ENCODE measurements around the gene HS3ST5. TPM values are rescaled to one million over a fixed set of nuclear protein-coding genes. Genes with fewer than 3 reads are reported as not detected.
"Not testable (repeated sequence)": the region's sequence is repeated elsewhere in the genome, so short reads cannot be mapped to it uniquely, and the experiment has no call there.

HS3ST5 gene
- total RNA-seq, 4 donors from 2014 or later, result not detected

GRCh38 chr6:114085211-114085610, 257.6 kb downstream of the HS3ST5 start:
- H3K4me1 ChIP-seq, result no peaks in the 10 kb centered on the region
- H3K36me3 ChIP-seq, result no peaks in the 10 kb centered on the region
- H3K27me3 ChIP-seq, result no peaks in the 10 kb centered on the region
- TF ChIP-seq CTCF (IDR thresholded peaks at IDR 0.05), result no peak
- TF ChIP-seq POLR2A (IDR thresholded peaks at IDR 0.05), result no peak
- H3K9me3 ChIP-seq, result no peaks in the 10 kb centered on the region
- no peak overlapping the region for H3K4me3 ChIP-seq
- H3K27ac ChIP-seq, result no peak overlapping the region
- intact Hi-C loops (cut with DNase I), result no loop called here
- DNase-seq, result no peak
- WGBS, 2 donors, result 60 to 66% methylated on average over 2 of the region's 2 CpGs

- no peaks in the 10 kb centered on the region for H3K27me3 ChIP-seq
These were observed 258.4 kb downstream of the HS3ST5 start for GRCh38 chr6:114084327-114084890.

DNA sequence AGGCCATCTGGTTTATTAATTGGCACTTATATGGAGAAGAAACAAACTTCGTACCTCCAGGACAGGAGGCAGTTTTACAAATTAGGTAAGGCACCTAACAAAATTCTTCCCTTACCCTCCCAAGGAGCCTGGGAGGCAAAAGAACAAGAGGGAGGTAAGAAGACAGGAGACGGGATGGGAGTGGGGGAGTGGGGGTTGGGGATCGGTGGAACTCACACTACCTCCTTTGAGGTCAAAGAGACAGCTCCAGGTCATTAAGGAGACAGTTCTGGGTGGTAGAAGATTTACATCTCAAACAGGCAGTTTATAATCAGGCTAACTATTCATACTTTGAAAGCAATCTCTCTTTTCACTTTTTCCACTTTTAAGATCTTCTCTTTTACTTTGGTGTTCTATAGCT, 259.6 kb downstream of the HS3ST5 start:
- no peaks in the 10 kb centered on the region for H3K27me3 ChIP-seq
- DNase-seq, result no peak
- no peak overlapping the region for H3K4me3 ChIP-seq
- 62 to 63% methylated on average over 3 of the region's 3 CpGs for WGBS, 2 donors
- no peaks in the 10 kb centered on the region for H3K36me3 ChIP-seq
- no peaks in the 10 kb centered on the region for H3K9me3 ChIP-seq
- intact Hi-C loops (cut with DNase I), result no loop called here
- H3K4me1 ChIP-seq, result no peaks in the 10 kb centered on the region
- TF ChIP-seq POLR2A (IDR thresholded peaks at IDR 0.05) (no peak), CTCF (IDR thresholded peaks at IDR 0.05) (no peak)
- H3K27ac ChIP-seq, result no peak overlapping the region

More at GRCh38 chr6:114084327-114084890, 258.4 kb downstream of the HS3ST5 start:
- intact Hi-C loops (cut with DNase I), result no loop called here
- DNase-seq, result no peak
- Histone ChIP-seq H3K27ac (no peak overlapping the region), H3K9me3 (no peaks in the 10 kb centered on the region), H3K4me3 (no peak overlapping the region), H3K36me3 (no peaks in the 10 kb centered on the region), H3K4me1 (no peaks in the 10 kb centered on the region)
- TF ChIP-seq POLR2A (IDR thresholded peaks at IDR 0.05) (no peak), CTCF (IDR thresholded peaks at IDR 0.05) (no peak)
- 84 to 91% methylated on average over 5 to 14 of the region's 16 CpGs for WGBS, 2 donors

DNA sequence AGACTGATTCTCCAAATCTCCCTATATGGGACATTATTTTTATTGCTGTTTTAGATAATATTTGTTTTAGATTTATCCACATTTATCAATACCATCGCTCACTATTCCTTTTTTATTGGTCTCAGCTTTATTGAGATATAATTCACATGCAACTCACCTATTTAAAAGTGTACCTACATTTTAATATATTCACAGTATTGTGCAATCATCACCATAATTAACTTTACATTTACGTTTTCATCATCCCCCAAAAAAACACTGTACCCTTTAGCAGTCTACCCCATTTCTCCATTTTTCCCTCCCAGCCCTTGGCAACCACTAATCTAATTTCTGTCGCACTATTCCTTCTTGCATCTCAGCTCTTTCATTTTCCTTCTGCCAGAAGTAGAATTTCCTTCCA, 261.1 kb downstream of the HS3ST5 start:
- no peak for DNase-seq
- Histone ChIP-seq H3K9me3 (no peaks in the 10 kb centered on the region), H3K27me3 (no peaks in the 10 kb centered on the region), H3K27ac (no peak overlapping the region), H3K4me1 (no peaks in the 10 kb centered on the region), H3K4me3 (no peak overlapping the region), H3K36me3 (no peaks in the 10 kb centered on the region)
- 65 to 80% methylated on average over 3 of the region's 3 CpGs for WGBS, 2 donors
- TF ChIP-seq CTCF (IDR thresholded peaks at IDR 0.05) (no peak), POLR2A (IDR thresholded peaks at IDR 0.05) (no peak)
- intact Hi-C loops (cut with DNase I), result no loop called here

GRCh38 chr6:114080891-114081510, 261.8 kb downstream of the HS3ST5 start:
- TF ChIP-seq CTCF (IDR thresholded peaks at IDR 0.05) (no peak), POLR2A (IDR thresholded peaks at IDR 0.05) (no peak)
- DNase-seq, result no peak

GRCh38 chr6:114080410-114080809, 262.4 kb downstream of the HS3ST5 start:
- H3K9me3 ChIP-seq; H3K36me3 ChIP-seq; intact Hi-C loops (cut with DNase I); DNase-seq; H3K4me3 ChIP-seq; H3K27me3 ChIP-seq; H3K4me1 ChIP-seq; H3K27ac ChIP-seq: not testable (repeated sequence)
- WGBS, 2 donors, result 84 to 88% methylated on average over 1 of the region's 1 CpG

More at GRCh38 chr6:114080891-114081510, 261.8 kb downstream of the HS3ST5 start:
- no peak overlapping the region for H3K4me3 ChIP-seq
- 63 to 65% methylated on average over 3 of the region's 3 CpGs for WGBS, 2 donors
- H3K27me3 ChIP-seq, result no peaks in the 10 kb centered on the region
- no peaks in the 10 kb centered on the region for H3K9me3 ChIP-seq
- intact Hi-C loops (cut with DNase I), result no loop called here
- H3K4me1 ChIP-seq, result no peaks in the 10 kb centered on the region
- H3K36me3 ChIP-seq, result no peaks in the 10 kb centered on the region
- H3K27ac ChIP-seq, result no peak overlapping the region

Measured in esophagus squamous epithelium (tissue), 5 donors.